ENCODE results near the gene ADAM30.

- TF ChIP-seq CTCF (conservative IDR thresholded peaks at IDR 0.05; ENCODE audit: low read depth, low read length) (no peak), EZH2phosphoT487 (IDR thresholded peaks at IDR 0.05; ENCODE audit: borderline replicate concordance, low read length) (no peak)
Observed at GRCh38 chr1:119914071-119914470, 17.8 kb upstream of the ADAM30 start.
